Kidney epithelial cell (primary cell): ENCODE measurements around the gene B3GNT5. TPM values are rescaled to one million over a fixed set of nuclear protein-coding genes. Genes with fewer than 3 reads are reported as not detected.

Source experiments
- DNase-seq: peaks from one replicate; pipeline ENCODE4 v3.0.0-alpha.2; 2010; ENCODE audit warnings: low read depth
- H3K27me3 ChIP-seq: 2 replicates; pipeline ENCODE4 v1.6.0; 2011; ENCODE audit warnings: low read length; ENCODE audit not compliant: control insufficient read depth, insufficient read depth
- H3K36me3 ChIP-seq: 2 replicates; pipeline ENCODE4 v1.5.1; 2011; ENCODE audit warnings: low read length; ENCODE audit not compliant: control insufficient read depth, insufficient read depth
- H3K4me3 ChIP-seq: 2 replicates; pipeline ENCODE4 v1.5.1; 2011; ENCODE audit warnings: low read depth, mild to moderate bottlenecking, control low read depth, low read length
- total RNA-seq: library from RNA; depleted of rRNA; stranded (reverse); fragments of >200 nt; gene quantifications from 2 replicates; pipeline ENCODE4 v1.2.3, GENCODE V29; 2015
- TF ChIP-seq, protein P1 (sequence below): IDR thresholded peaks from 2 replicates; pipeline ENCODE4 v1.5.1; 2011; ENCODE audit warnings: mild to moderate bottlenecking, moderate library complexity, low read length, control low read depth, inconsistent platforms; ENCODE audit not compliant: insufficient read depth, poor library complexity, severe bottlenecking

B3GNT5 gene
- total RNA-seq, 1 donor from 2014 or later, result 27.6 TPM

DNA sequence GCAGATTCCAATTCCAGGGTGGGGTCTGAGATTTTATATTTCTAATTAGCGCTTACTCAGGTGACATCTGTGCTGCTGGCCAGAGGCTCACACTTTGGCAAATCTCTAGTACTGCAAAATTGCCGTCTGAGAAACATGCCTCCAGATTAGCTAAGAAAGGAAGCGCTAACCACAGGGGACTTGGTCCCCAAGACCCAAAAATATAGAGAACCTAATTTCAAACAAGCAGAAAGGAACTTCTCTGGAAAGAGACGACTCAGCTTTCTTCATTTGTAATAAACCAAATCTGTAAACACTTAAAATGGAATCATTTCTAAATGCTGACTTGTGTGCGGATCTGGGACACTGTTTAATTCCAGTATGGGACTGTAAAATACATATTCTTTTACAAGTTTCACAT is 55.7 kb downstream of the B3GNT5 start:
- no peak for DNase-seq
- H3K4me3 ChIP-seq, result no peak overlapping the region
- H3K36me3 ChIP-seq, result no peaks in the 10 kb centered on the region
- no peaks in the 10 kb centered on the region for H3K27me3 ChIP-seq
- TF ChIP-seq, protein P1, sequence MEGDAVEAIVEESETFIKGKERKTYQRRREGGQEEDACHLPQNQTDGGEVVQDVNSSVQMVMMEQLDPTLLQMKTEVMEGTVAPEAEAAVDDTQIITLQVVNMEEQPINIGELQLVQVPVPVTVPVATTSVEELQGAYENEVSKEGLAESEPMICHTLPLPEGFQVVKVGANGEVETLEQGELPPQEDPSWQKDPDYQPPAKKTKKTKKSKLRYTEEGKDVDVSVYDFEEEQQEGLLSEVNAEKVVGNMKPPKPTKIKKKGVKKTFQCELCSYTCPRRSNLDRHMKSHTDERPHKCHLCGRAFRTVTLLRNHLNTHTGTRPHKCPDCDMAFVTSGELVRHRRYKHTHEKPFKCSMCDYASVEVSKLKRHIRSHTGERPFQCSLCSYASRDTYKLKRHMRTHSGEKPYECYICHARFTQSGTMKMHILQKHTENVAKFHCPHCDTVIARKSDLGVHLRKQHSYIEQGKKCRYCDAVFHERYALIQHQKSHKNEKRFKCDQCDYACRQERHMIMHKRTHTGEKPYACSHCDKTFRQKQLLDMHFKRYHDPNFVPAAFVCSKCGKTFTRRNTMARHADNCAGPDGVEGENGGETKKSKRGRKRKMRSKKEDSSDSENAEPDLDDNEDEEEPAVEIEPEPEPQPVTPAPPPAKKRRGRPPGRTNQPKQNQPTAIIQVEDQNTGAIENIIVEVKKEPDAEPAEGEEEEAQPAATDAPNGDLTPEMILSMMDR, result no peak

DNA sequence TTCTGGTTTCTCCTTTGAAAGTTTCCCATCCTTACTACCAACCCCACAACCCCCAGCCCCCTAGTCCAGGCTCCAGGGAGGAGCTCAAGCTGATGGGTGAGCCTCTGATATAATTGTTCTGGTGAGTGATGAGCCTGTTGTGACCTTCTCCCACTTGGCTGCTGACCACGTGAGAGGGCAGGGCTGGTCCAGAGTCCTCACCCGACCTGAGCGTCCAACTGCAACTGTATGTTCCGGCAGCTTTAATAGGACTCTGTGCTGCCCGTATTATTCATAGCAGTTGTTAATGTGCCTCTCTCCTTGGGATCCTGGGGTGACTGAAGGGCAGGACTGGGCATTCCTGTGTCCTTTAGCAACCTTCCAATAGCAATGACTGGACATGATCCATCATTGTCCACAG is 56.2 kb downstream of the B3GNT5 start:
- H3K36me3 ChIP-seq, result no peaks in the 10 kb centered on the region
- TF ChIP-seq, protein P1, result no peak
- no peak for DNase-seq
- no peak overlapping the region for H3K4me3 ChIP-seq
- H3K27me3 ChIP-seq, result no peaks in the 10 kb centered on the region

DNA sequence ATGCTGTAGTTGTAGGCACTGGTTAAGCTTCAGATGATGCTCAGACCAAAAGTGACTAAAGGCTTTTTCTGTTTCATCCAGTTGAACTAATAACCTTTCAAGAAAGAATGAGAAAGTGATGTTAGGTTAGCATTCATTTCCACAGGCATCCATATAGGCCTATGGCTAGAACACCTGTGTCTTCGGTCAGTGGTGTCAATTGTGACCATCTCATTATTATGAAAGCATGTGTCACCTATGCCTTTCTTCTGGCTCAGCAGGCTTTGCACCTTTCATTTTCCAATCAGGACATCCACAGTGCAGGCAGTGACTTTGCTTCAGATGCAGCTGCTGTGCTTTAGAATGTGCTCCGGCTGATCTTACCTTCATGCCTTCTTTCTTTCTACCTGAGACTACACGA is 57.9 kb downstream of the B3GNT5 start:
- TF ChIP-seq, protein P1, result no peak
- DNase-seq, result no peak
- no peaks in the 10 kb centered on the region for H3K27me3 ChIP-seq
- no peaks in the 10 kb centered on the region for H3K36me3 ChIP-seq
- no peak overlapping the region for H3K4me3 ChIP-seq

DNA sequence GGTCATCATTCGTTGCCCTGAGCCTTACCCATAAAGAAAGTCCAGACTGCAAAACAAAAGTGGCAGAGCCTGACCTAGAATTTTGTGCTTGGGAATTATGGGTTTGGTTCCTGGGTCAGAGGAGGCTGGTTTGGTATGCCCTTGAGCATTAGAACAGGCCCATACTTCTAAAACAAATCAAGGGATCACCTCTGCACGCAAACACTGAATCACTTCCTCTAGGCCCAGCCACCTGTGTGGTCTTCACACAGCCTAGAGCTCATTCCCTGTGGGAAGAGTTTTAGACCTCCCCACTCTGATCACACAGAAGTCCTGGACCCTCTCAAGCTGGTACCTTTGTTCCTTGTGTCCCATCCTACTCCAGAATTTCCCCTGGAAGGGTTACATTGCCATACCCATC is 59.4 kb downstream of the B3GNT5 start:
- Histone ChIP-seq H3K27me3 (no peaks in the 10 kb centered on the region), H3K36me3 (no peaks in the 10 kb centered on the region), H3K4me3 (no peak overlapping the region)
- TF ChIP-seq, protein P1, result no peak
- no peak for DNase-seq

DNA sequence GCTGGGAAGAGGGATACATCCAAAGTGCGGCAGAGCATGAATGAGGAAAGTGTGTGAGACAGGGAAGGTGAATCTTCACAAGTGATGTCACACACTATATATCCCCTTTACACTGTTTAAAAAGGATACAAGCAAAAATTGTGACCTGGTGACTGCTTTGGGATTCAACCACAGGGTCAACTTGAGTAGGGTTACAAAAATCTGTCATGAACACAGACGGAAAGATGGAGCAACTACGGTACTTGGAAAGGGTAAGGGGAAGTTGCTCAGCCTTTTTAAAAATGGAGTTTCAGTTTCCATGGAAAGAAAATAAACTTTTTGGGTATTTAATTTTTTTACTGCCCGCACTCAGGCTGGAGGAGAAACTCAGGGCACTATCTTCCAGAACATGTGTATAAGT is 60.3 kb downstream of the B3GNT5 start:
- Histone ChIP-seq H3K36me3 (no peaks in the 10 kb centered on the region), H3K27me3 (no peaks in the 10 kb centered on the region), H3K4me3 (no peak overlapping the region)
- no peak for DNase-seq
- TF ChIP-seq, protein P1, result no peak

DNA sequence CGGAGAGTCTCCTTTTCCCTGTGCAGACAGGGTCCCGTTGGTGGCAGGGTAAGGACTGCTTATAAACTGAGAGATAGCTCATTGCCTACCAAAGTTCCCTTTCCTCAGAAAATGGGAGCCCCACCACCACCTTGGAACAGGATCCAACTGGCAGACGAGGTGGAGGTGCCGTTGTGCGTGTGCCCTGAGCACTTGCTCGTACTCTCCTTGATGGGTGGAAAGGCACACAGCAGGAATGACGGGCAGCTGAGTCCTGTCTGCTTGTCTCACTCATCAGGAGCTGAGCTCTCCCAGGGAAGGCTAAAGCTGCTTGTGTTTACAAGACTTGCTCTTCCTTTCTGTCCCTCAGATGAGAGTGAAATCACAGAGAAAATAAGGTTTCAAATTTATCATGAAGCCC is 60.7 kb downstream of the B3GNT5 start:
- TF ChIP-seq, protein P1, result no peak
- Histone ChIP-seq H3K4me3 (no peak overlapping the region), H3K27me3 (no peaks in the 10 kb centered on the region), H3K36me3 (no peaks in the 10 kb centered on the region)
- no peak for DNase-seq
